ENCODE measurements around the gene EXOSC6.
"Not testable (repeated sequence)": the region's sequence is repeated elsewhere in the genome, so short reads cannot be mapped to it uniquely, and the experiment has no call there.

Gene EXOSC6

GRCh38 chr16:70250748-70251628 lies 752 bp downstream of the EXOSC6 start:
- no peak overlapping the region for H2BK12ac ChIP-seq (ENCODE audit: low read length)
- WGBS (ENCODE audit: extremely low coverage, insufficient coverage, insufficient read length) = no CpG with 5 or more reads among the region's 92 CpGs

DNA sequence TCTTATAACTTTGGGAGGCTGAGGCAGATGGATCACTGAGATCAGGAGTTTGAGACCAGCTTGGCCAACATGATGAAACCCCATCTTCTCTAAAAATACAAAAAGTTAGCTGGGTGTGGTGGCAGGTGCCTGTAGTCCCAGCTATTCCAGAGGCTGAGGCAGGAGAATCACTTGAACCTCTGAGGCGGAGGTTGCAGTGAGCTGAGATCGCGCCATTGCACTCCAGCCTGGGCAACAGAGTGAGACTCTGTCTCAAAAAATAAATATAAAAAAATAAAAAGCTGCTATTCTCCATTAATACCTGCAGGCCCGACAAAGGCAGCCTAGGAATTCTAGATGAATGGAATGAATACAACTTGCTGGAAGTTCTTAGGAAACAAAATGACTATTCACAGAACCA lies 2.0 kb downstream of the EXOSC6 start:
- H3K27ac ChIP-seq (ENCODE audit: low read depth, low read length); H2AK5ac ChIP-seq (ENCODE audit: low read length); H3K4me3 ChIP-seq (ENCODE audit: low read depth, low read length); H4K8ac ChIP-seq (ENCODE audit: low read depth, low read length); H3K23ac ChIP-seq (ENCODE audit: low read length); H2AFZ ChIP-seq (ENCODE audit: insufficient read depth, low read length, poor library complexity); H3K9ac ChIP-seq (ENCODE audit: low read length); H2BK120ac ChIP-seq (ENCODE audit: insufficient read depth, low read length, poor library complexity); H3K4ac ChIP-seq (ENCODE audit: low read depth, low read length); H3K79me1 ChIP-seq (ENCODE audit: low read length); H2BK5ac ChIP-seq (ENCODE audit: low read depth, low read length, poor library complexity); H3K27me3 ChIP-seq (ENCODE audit: insufficient read depth, low read length); H3K4me2 ChIP-seq (ENCODE audit: low read length); H3K14ac ChIP-seq (ENCODE audit: low read length); H2BK12ac ChIP-seq (ENCODE audit: low read length); H3K4me1 ChIP-seq (ENCODE audit: control insufficient read depth in 1 of 2, insufficient read depth in 2 of 2, low read length in 2 of 2); DNase-seq; H3K9me3 ChIP-seq (ENCODE audit: insufficient read depth, low read depth, low read length); H3K79me2 ChIP-seq (ENCODE audit: control insufficient read depth, insufficient read depth, low read length, poor library complexity); H4K91ac ChIP-seq (ENCODE audit: low read depth, low read length); H3K18ac ChIP-seq (ENCODE audit: low read length); H4K12ac ChIP-seq (ENCODE audit: low read depth, low read length): not testable (repeated sequence)
- peaks cover 27 to 28% of the 10 kb centered on the region in 2 experiments for H3K36me3 ChIP-seq (ENCODE audit: control insufficient read depth in 1 of 2, insufficient read depth in 2 of 2, low read length in 2 of 2)
- no CpG with 5 or more reads among the region's 4 CpGs for WGBS (ENCODE audit: extremely low coverage, insufficient coverage, insufficient read length)

More at GRCh38 chr16:70250748-70251628, 752 bp downstream of the EXOSC6 start:
- H2AK5ac ChIP-seq (ENCODE audit: low read length) = peak overlapping the region; percentile 79
- H3K9me3 ChIP-seq (ENCODE audit: insufficient read depth, low read depth, low read length) = peaks cover 2% of the 10 kb centered on the region
- peak overlapping the region; percentile 1 for H2BK5ac ChIP-seq (ENCODE audit: low read depth, low read length, poor library complexity)
- H4K8ac ChIP-seq (ENCODE audit: low read depth, low read length) = peak overlapping the region; percentile 100
- peak overlapping the region; percentile 18 for H3K4ac ChIP-seq (ENCODE audit: low read depth, low read length)
- peak overlapping the region; percentile 46 for H3K14ac ChIP-seq (ENCODE audit: low read length)
- no peaks in the 10 kb centered on the region for H3K27me3 ChIP-seq (ENCODE audit: insufficient read depth, low read length)
- peak overlapping the region; percentile 78 for H3K4me2 ChIP-seq (ENCODE audit: low read length)
- H3K18ac ChIP-seq (ENCODE audit: low read length) = peak overlapping the region; percentile 98
- H3K23ac ChIP-seq (ENCODE audit: low read length) = no peak overlapping the region
- peaks cover 38 to 40% of the 10 kb centered on the region in 2 experiments for H3K36me3 ChIP-seq (ENCODE audit: control insufficient read depth in 1 of 2, insufficient read depth in 2 of 2, low read length in 2 of 2)
- peak overlapping the region; percentile 97 for H3K27ac ChIP-seq (ENCODE audit: low read depth, low read length)
- peak overlapping the region; percentile 100 for H3K9ac ChIP-seq (ENCODE audit: low read length)
- peak overlapping the region; percentile 93 for H4K91ac ChIP-seq (ENCODE audit: low read depth, low read length)
- H3K79me2 ChIP-seq (ENCODE audit: control insufficient read depth, insufficient read depth, low read length, poor library complexity) = peaks cover 8% of the 10 kb centered on the region
- peak overlapping the region; percentile 87 for H2AFZ ChIP-seq (ENCODE audit: insufficient read depth, low read length, poor library complexity)
- peak overlapping the region; percentile 6 for H2BK120ac ChIP-seq (ENCODE audit: insufficient read depth, low read length, poor library complexity)
- H4K12ac ChIP-seq (ENCODE audit: low read depth, low read length) = peak overlapping the region; percentile 89
- peak; percentile 46 to 62 for DNase-seq
- peaks cover 2% of the 10 kb centered on the region in 2 experiments for H3K4me1 ChIP-seq (ENCODE audit: control insufficient read depth in 1 of 2, insufficient read depth in 2 of 2, low read length in 2 of 2)
- H3K79me1 ChIP-seq (ENCODE audit: low read length) = peaks cover 7% of the 10 kb centered on the region
- H3K4me3 ChIP-seq (ENCODE audit: low read depth, low read length) = peak overlapping the region; percentile 97

- not testable (repeated sequence) for H3K4ac ChIP-seq (ENCODE audit: low read depth, low read length); H3K79me1 ChIP-seq (ENCODE audit: low read length); H2BK120ac ChIP-seq (ENCODE audit: insufficient read depth, low read length, poor library complexity)
These were observed 13.0 kb downstream of the EXOSC6 start for GRCh38 chr16:70238773-70239172.

GRCh38 chr16:70231831-70232230 lies 19.9 kb downstream of the EXOSC6 start:
- H3K18ac ChIP-seq (ENCODE audit: low read length); H4K8ac ChIP-seq (ENCODE audit: low read depth, low read length): not testable (repeated sequence)
- no CpG with 5 or more reads among the region's 3 CpGs for WGBS (ENCODE audit: extremely low coverage, insufficient coverage, insufficient read length)

More at GRCh38 chr16:70238773-70239172, 13.0 kb downstream of the EXOSC6 start:
- not testable (repeated sequence) for H4K91ac ChIP-seq (ENCODE audit: low read depth, low read length); H3K9me3 ChIP-seq (ENCODE audit: insufficient read depth, low read depth, low read length); H4K8ac ChIP-seq (ENCODE audit: low read depth, low read length); H3K9ac ChIP-seq (ENCODE audit: low read length); H3K4me2 ChIP-seq (ENCODE audit: low read length); H3K27ac ChIP-seq (ENCODE audit: low read depth, low read length); H3K79me2 ChIP-seq (ENCODE audit: control insufficient read depth, insufficient read depth, low read length, poor library complexity); H2BK12ac ChIP-seq (ENCODE audit: low read length); H3K36me3 ChIP-seq (ENCODE audit: control insufficient read depth in 1 of 2, insufficient read depth in 2 of 2, low read length in 2 of 2); H2AK5ac ChIP-seq (ENCODE audit: low read length); DNase-seq; H3K14ac ChIP-seq (ENCODE audit: low read length); H2BK5ac ChIP-seq (ENCODE audit: low read depth, low read length, poor library complexity); H3K27me3 ChIP-seq (ENCODE audit: insufficient read depth, low read length); H3K23ac ChIP-seq (ENCODE audit: low read length); H2AFZ ChIP-seq (ENCODE audit: insufficient read depth, low read length, poor library complexity); H3K4me1 ChIP-seq (ENCODE audit: control insufficient read depth in 1 of 2, insufficient read depth in 2 of 2, low read length in 2 of 2); H3K18ac ChIP-seq (ENCODE audit: low read length); H4K12ac ChIP-seq (ENCODE audit: low read depth, low read length); H3K4me3 ChIP-seq (ENCODE audit: low read depth, low read length)

More at GRCh38 chr16:70231831-70232230, 19.9 kb downstream of the EXOSC6 start:
- not testable (repeated sequence) for H3K9me3 ChIP-seq (ENCODE audit: insufficient read depth, low read depth, low read length); H2BK5ac ChIP-seq (ENCODE audit: low read depth, low read length, poor library complexity); H3K27me3 ChIP-seq (ENCODE audit: insufficient read depth, low read length); H4K91ac ChIP-seq (ENCODE audit: low read depth, low read length); DNase-seq; H3K4me1 ChIP-seq (ENCODE audit: control insufficient read depth in 1 of 2, insufficient read depth in 2 of 2, low read length in 2 of 2); H3K9ac ChIP-seq (ENCODE audit: low read length); H3K4me3 ChIP-seq (ENCODE audit: low read depth, low read length); H2BK12ac ChIP-seq (ENCODE audit: low read length); H3K23ac ChIP-seq (ENCODE audit: low read length); H2AK5ac ChIP-seq (ENCODE audit: low read length); H3K4ac ChIP-seq (ENCODE audit: low read depth, low read length); H3K27ac ChIP-seq (ENCODE audit: low read depth, low read length); H3K4me2 ChIP-seq (ENCODE audit: low read length); H4K12ac ChIP-seq (ENCODE audit: low read depth, low read length); H2AFZ ChIP-seq (ENCODE audit: insufficient read depth, low read length, poor library complexity); H3K79me2 ChIP-seq (ENCODE audit: control insufficient read depth, insufficient read depth, low read length, poor library complexity); H3K79me1 ChIP-seq (ENCODE audit: low read length); H2BK120ac ChIP-seq (ENCODE audit: insufficient read depth, low read length, poor library complexity); H3K14ac ChIP-seq (ENCODE audit: low read length)
- peaks cover 2 to 11% of the 10 kb centered on the region in 2 experiments for H3K36me3 ChIP-seq (ENCODE audit: control insufficient read depth in 1 of 2, insufficient read depth in 2 of 2, low read length in 2 of 2)

All from trophoblast cell (in vitro differentiated cells and primary cell).